Stimulated activated CD4-positive, alpha-beta T cell treated with anti-CD3 and anti-CD28 coated beads, TNF-alpha, amount 100 ng/mL, for 1 hour (primary cell): ENCODE results near the gene ADAM11.
A peak's percentile ranks its signal among the peaks of the same experiment; 100 is the strongest.

Experiments used
- DNase-seq, 3 donors: peaks; one replicate each; pipeline ENCODE4 v3.0.0-alpha.2; 2020; ENCODE audit warnings: low read depth in 3 of 3, low spot score in 1 of 3

ADAM11 gene

GRCh38 chr17:44829523-44830358, 71.0 kb downstream of the ADAM11 start, which contains the start of gene GJC1:
GJC1 (minus strand) TSS chr17:44830287; CDS start chr17:44805817, 24,470 bp downstream.
- DNase-seq = peak in 1 of 3 donors; percentile 12

- DNase-seq = peak in 1 of 3 donors; percentile 12
These were observed 71.8 kb downstream of the ADAM11 start for GRCh38 chr17:44830359-44831288.

- no peak for DNase-seq
These were observed 72.6 kb downstream of the ADAM11 start for GRCh38 chr17:44831371-44831770.
